Loucy (cell line): Measurements from ENCODE around the gene SEMA5A.
"Not testable (repeated sequence)": the region's sequence is repeated elsewhere in the genome, so short reads cannot be mapped to it uniquely, and the experiment has no call there.

Experiments
- H2AFZ ChIP-seq: fragments of 200-600 bp; sonication (generic); 2 replicates; pipeline ENCODE4 v1.6.0; 2016; ENCODE audit warnings: antibody characterized with exemption, mild to moderate bottlenecking, low read length, moderate library complexity
- H3F3A ChIP-seq: fragments of 200-600 bp; 2 replicates; pipeline ENCODE4 v1.6.0; 2016; ENCODE audit warnings: antibody characterized with exemption, low read depth, mild to moderate bottlenecking
- H3K27me3 ChIP-seq: fragments of 200-600 bp; sonication (generic); 2 replicates; pipeline ENCODE4 v1.6.1; 2014; ENCODE audit warnings: low read length, mild to moderate bottlenecking; ENCODE audit not compliant: insufficient read depth, poor library complexity, severe bottlenecking
- H3K36me3 ChIP-seq: fragments of 200-600 bp; sonication (generic); 2 replicates; pipeline ENCODE4 v1.6.1; 2016; ENCODE audit warnings: low read length; ENCODE audit not compliant: insufficient read depth
- H3K4me1 ChIP-seq: fragments of 200-600 bp; sonication (generic); 2 replicates; pipeline ENCODE4 v1.5.1; 2014; ENCODE audit warnings: low read length, mild to moderate bottlenecking; ENCODE audit not compliant: insufficient read depth, poor library complexity, severe bottlenecking
- H3K4me2 ChIP-seq: fragments of 200-600 bp; sonication (generic); 2 replicates; pipeline ENCODE4 v1.6.0; 2014; ENCODE audit warnings: antibody characterized with exemption, low read length, low read depth, mild to moderate bottlenecking; ENCODE audit not compliant: poor library complexity, severe bottlenecking
- H3K4me3 ChIP-seq: fragments of 200-600 bp; sonication (generic); 2 replicates; pipeline ENCODE4 v1.5.1; 2014; ENCODE audit warnings: low read length, mild to moderate bottlenecking, mixed read lengths; ENCODE audit not compliant: poor library complexity, severe bottlenecking
- H3K79me2 ChIP-seq: fragments of 200-600 bp; sonication (generic); 2 replicates; pipeline ENCODE4 v1.6.1; 2014; ENCODE audit warnings: low read length; ENCODE audit not compliant: insufficient read depth
- H3K9ac ChIP-seq: fragments of 200-600 bp; sonication (generic); 2 replicates; pipeline ENCODE4 v1.6.0; 2014; ENCODE audit warnings: mild to moderate bottlenecking, low read depth, low read length, moderate library complexity; ENCODE audit not compliant: poor library complexity, severe bottlenecking
- H3K9me2 ChIP-seq: fragments of 200-600 bp; sonication (generic); replicated peaks from 2 replicates; pipeline ENCODE4 v1.6.1; 2016; ENCODE audit warnings: low read depth, low read length, mixed read lengths
- H3K9me3 ChIP-seq: fragments of 200-600 bp; sonication (generic); 2 replicates; pipeline ENCODE4 v1.6.1; 2014; ENCODE audit warnings: mild to moderate bottlenecking, antibody characterized with exemption, low read length, low read depth; ENCODE audit not compliant: insufficient read depth
- H4K20me1 ChIP-seq: fragments of 200-600 bp; sonication (generic); 2 replicates; pipeline ENCODE4 v1.6.0; 2014; ENCODE audit warnings: antibody characterized with exemption, low read length, mild to moderate bottlenecking; ENCODE audit not compliant: insufficient read depth, poor library complexity, severe bottlenecking
- EZH2phosphoT487 ChIP-seq: fragments of 200-600 bp; IDR thresholded peaks from 2 replicates; pipeline ENCODE4 v1.6.1; 2018; ENCODE audit warnings: antibody characterized with exemption, mild to moderate bottlenecking, moderate library complexity, borderline replicate concordance
- TF ChIP-seq, protein P1 (sequence below): fragments of 200-600 bp; sonication (generic); conservative IDR thresholded peaks from 2 replicates; pipeline ENCODE4 v1.5.1; 2014; ENCODE audit warnings: mild to moderate bottlenecking, antibody characterized with exemption, low read length

The SEMA5A gene

DNA sequence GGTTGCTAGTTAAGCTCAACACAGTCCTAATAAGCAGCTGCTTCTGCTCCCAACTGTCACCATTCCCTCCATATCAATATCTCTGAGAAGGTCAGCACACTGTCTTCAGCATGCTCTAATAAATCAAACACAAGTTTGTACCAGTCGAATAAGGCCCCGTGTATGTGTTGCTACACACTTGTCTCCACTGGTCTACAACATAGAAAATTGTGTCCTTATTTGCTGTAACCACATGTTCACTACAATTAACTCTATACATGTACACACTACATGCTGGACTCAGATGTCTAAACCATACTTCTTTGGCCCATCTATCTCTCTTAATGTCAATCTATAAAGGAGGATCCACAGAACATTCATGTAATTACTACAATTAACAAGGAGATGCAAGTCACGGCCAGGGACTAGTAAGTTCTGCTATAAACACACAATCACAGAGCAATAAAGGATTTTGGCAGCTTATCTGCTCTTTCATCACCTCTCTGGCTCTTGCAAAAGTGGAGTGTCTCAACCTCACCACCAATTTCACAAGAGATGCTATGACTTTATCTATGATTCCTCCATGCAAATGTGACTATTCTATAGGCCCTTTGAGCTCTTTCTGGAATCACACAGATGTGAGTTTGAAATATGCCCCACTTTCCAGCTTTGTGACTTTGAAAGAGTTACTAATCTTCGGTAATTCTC, 143.9 kb downstream of the SEMA5A start:
- H3K27me3 ChIP-seq, result no peaks in the 10 kb centered on the region
- H3K9me3 ChIP-seq, result no peaks in the 10 kb centered on the region
- H3K4me3 ChIP-seq, result no peak overlapping the region
- TF ChIP-seq, protein P1, sequence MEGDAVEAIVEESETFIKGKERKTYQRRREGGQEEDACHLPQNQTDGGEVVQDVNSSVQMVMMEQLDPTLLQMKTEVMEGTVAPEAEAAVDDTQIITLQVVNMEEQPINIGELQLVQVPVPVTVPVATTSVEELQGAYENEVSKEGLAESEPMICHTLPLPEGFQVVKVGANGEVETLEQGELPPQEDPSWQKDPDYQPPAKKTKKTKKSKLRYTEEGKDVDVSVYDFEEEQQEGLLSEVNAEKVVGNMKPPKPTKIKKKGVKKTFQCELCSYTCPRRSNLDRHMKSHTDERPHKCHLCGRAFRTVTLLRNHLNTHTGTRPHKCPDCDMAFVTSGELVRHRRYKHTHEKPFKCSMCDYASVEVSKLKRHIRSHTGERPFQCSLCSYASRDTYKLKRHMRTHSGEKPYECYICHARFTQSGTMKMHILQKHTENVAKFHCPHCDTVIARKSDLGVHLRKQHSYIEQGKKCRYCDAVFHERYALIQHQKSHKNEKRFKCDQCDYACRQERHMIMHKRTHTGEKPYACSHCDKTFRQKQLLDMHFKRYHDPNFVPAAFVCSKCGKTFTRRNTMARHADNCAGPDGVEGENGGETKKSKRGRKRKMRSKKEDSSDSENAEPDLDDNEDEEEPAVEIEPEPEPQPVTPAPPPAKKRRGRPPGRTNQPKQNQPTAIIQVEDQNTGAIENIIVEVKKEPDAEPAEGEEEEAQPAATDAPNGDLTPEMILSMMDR, result no peak
- no peak for TF ChIP-seq EZH2phosphoT487
- no peak overlapping the region for H3K9ac ChIP-seq
- H3K9me2 ChIP-seq, result no peaks in the 10 kb centered on the region
- H3K4me2 ChIP-seq, result no peak overlapping the region
- no peaks in the 10 kb centered on the region for H3F3A ChIP-seq
- no peaks in the 10 kb centered on the region for H3K4me1 ChIP-seq
- H3K36me3 ChIP-seq, result no peaks in the 10 kb centered on the region
- H4K20me1 ChIP-seq, result no peaks in the 10 kb centered on the region
- no peaks in the 10 kb centered on the region for H3K79me2 ChIP-seq
- H2AFZ ChIP-seq, result no peak overlapping the region

GRCh38 chr5:9399783-9400182, 146.1 kb downstream of the SEMA5A start:
- not testable (repeated sequence) for H3K4me1 ChIP-seq, H3K27me3 ChIP-seq, H3K36me3 ChIP-seq, H3K9ac ChIP-seq, H4K20me1 ChIP-seq, H3K4me2 ChIP-seq, H3K9me2 ChIP-seq, H3F3A ChIP-seq, H3K79me2 ChIP-seq, H2AFZ ChIP-seq, H3K4me3 ChIP-seq, H3K9me3 ChIP-seq

- no peaks in the 10 kb centered on the region for H3K4me1 ChIP-seq
- no peaks in the 10 kb centered on the region for H4K20me1 ChIP-seq
- H3K36me3 ChIP-seq, result no peaks in the 10 kb centered on the region
- no peak overlapping the region for H3K4me3 ChIP-seq
- no peaks in the 10 kb centered on the region for H3K27me3 ChIP-seq
- TF ChIP-seq EZH2phosphoT487, result no peak
- TF ChIP-seq, protein P1, result no peak
- H3K9me3 ChIP-seq, result no peaks in the 10 kb centered on the region
- H3K9me2 ChIP-seq, result no peaks in the 10 kb centered on the region
- H3K79me2 ChIP-seq, result no peaks in the 10 kb centered on the region
- H3K9ac ChIP-seq, result no peak overlapping the region
- H2AFZ ChIP-seq, result no peak overlapping the region
- H3F3A ChIP-seq, result no peaks in the 10 kb centered on the region
- H3K4me2 ChIP-seq, result no peak overlapping the region
Observed at GRCh38 chr5:9399094-9399493, 146.8 kb downstream of the SEMA5A start.

GRCh38 chr5:9398227-9398626, 147.6 kb downstream of the SEMA5A start:
- Histone ChIP-seq H3K9ac (no peak overlapping the region), H2AFZ (no peak overlapping the region), H4K20me1 (no peaks in the 10 kb centered on the region), H3K4me2 (no peak overlapping the region), H3K27me3 (no peaks in the 10 kb centered on the region), H3F3A (no peaks in the 10 kb centered on the region), H3K79me2 (no peaks in the 10 kb centered on the region), H3K9me3 (no peaks in the 10 kb centered on the region), H3K9me2 (no peaks in the 10 kb centered on the region), H3K4me1 (no peaks in the 10 kb centered on the region), H3K36me3 (no peaks in the 10 kb centered on the region), H3K4me3 (no peak overlapping the region)
- TF ChIP-seq, protein P1, result no peak
- TF ChIP-seq EZH2phosphoT487, result no peak
